Gastroesophageal sphincter (tissue), 3 donors: ENCODE results near the gene WDR35.

Experiments
- CTCF ChIP-seq, 4 experiments: fragments of 200-600 bp in 2 of 4; fragments of 450-650 bp in 2 of 4; sonication (generic) in 1 of 4; IDR thresholded peaks; one replicate each; pipeline ENCODE4 v1.5.1; 2017 to 2019; ENCODE audit warnings: antibody characterized with exemption in 4 of 4, mild to moderate bottlenecking in 2 of 4, moderate library complexity in 2 of 4
- EP300 ChIP-seq: sonication (generic); formaldehyde crosslinking; IDR thresholded peaks from one replicate; pipeline ENCODE4 v1.6.1; 2017; ENCODE audit warnings: antibody characterized with exemption, mild to moderate bottlenecking
- POLR2A ChIP-seq, 2 donors: fragments of 450-650 bp; IDR thresholded peaks; one replicate each; pipeline ENCODE4 v1.6.1; 2017; ENCODE audit warnings: antibody characterized with exemption in 2 of 2, mild to moderate bottlenecking in 2 of 2, moderate library complexity in 1 of 2

DNA sequence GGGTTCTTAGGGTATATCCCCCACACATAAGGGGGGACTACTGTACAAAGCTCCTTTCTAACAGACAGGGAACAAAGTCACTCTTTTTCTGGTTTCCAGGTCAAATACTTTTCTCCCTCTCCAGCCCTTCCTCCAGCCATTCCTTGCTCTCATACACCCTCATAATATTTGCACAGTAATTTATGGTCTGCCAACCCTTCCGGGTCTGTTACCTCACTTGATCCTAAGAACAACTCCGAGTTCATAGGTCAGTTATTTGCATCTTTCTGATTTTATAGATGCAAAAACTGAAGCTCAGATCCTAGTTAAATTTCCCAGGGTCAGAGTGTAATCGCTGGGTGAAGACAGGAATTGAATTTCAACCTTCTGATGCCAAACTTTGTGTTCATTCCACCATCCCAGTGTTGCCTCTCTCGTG, 37.4 kb upstream of the WDR35 start:
- no peak for TF ChIP-seq POLR2A (IDR thresholded peaks at IDR 0.05)
- TF ChIP-seq CTCF (IDR thresholded peaks at IDR 0.05): no peak
- no peak for TF ChIP-seq EP300
